H4 (cell line): Measurements from ENCODE around the gene TTC6. TPM values are rescaled to one million over a fixed set of nuclear protein-coding genes. Genes with fewer than 3 reads are reported as not detected.

Experiments
- DNase-seq: peaks from one replicate; pipeline ENCODE4 v3.0.0-alpha.2; 2015; ENCODE audit warnings: low spot score
- total RNA-seq: library from RNA; depleted of rRNA; stranded (reverse); fragments of >200 nt; shearing (Covaris generic); gene quantifications from 2 replicates; pipeline ENCODE4 v1.2.3, GENCODE V29; 2014

The TTC6 gene
- total RNA-seq, 1 experiment from 2014 or later: 0.02 TPM

DNA sequence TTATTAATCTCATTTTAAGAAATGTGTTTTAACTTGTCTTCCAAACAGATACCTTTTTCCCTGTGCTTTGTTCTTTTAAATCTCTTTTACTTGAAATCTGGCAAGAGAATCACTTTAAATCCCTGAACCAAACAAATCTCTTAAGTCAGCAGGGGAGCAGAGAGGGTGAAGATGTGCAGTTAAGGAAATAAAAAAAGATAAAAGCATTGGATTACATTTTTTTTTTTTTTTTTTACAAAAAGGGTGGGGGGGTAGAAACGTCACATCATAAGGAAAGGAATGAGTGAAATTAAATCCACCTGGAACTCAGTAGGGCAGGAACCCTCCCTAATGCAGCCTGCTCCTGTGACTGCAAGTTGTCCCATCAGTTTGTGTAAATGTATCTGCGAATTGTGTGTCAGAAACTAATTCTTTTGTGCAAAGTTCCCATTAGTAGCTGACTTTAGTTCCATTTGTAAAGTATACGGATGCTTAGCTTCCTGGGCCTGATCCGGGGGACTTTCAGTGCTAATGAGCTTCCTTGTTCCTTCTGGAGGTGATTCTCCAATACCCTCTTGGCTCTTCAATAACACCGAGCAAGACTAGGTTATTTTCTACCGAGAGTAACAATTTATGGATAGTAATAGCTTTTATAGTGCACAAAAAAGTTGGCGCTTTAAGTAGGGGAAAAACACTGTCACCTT is 1.5 kb downstream of the TTC6 start:
- DNase-seq: no peak

DNA sequence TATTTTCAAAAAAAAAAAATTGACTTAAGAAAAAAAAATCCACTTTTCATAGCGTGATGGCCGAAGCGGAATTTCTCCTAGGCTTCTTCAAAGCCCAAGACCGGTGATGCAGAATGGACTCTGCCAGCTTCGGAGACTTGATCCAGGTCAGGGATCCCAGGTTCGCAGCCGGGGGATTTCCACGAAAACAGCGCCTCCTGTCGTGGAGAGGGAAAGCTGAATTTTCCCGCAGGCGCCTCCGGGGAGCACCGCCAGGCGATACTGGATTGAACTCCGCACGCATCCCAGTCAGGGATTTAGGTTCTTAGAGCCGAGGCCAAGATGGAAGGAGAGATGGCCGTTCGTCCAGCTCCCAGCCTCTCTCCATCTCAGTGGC is 2.1 kb downstream of the TTC6 start:
- no peak for DNase-seq

DNA sequence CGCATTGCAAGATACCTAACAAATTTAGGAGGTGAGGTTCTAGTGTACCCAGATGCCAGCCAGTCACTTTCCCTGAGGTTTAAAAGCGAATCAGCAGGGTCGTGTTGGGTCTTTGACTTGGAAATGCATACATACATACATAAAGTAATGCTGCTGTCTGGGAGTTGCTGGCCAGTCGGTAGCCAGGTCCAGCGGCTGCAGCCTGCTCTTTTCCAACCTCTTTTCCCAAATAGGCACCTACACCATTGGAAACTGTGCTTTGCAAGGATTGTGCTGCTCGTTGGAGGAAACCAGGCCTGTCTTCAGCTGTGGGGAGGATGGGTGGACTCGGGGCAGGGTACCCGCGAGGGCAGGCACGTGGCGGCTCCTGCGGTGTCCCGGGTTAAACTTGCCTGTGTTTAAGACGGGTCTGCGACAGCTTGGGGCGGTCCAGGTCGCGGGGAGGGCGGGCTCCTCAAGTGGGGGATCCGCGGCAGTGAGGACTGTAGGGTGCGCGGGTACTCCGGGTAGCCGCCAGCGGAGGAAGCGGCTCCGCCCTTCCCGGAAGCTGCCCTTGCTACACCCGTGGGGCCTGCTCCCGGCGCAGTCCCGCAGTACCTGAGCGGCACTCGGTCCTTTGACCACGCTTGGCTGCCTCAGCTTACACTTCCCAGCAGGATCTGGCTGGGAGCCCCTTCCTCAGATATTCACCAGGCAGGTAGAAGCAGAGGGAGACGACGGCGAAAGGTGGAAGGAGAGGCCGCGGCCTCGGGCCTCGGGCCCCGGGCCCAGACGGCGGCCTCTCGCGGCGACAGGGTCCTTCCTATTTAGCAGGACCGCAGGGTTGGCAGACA is 2.7 kb downstream of the TTC6 start:
- DNase-seq: no peak

DNA sequence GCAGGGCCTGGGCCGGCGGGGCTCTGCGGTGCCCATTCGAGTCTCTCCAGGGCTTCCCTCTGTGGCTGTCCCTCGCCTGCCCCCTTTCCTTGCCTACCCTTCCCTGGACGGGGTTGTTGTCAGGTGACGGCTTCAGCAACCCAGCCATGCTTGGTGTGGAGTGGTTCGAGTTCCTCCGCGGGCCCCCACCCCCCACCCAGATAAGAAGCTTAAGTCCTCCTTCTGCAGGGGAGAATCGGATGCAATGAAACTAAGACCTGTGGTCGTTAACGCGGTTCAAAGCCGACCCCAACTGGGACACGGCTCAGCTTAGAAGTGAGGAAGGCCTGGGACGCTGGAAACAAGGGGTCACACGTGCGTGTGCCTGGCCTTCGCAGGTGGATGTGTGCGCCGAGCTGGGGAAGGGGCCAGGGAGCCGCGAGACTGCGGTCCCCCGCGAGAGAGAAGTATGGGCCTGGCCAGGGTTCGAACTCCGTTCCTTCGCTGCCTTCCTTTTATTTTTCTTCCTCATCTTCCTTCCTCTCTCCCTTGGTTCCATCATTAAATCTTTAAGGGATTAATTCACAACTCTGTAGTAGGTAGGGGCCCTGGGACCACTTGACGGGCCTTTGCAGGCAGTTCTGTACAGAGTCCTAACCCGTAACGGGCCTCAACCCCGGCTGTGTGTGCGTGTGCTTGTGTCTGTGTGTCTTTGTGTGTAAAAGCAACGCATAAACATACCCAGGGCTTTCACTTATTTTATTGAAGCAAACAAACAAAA is 3.5 kb downstream of the TTC6 start:
- no peak for DNase-seq

DNA sequence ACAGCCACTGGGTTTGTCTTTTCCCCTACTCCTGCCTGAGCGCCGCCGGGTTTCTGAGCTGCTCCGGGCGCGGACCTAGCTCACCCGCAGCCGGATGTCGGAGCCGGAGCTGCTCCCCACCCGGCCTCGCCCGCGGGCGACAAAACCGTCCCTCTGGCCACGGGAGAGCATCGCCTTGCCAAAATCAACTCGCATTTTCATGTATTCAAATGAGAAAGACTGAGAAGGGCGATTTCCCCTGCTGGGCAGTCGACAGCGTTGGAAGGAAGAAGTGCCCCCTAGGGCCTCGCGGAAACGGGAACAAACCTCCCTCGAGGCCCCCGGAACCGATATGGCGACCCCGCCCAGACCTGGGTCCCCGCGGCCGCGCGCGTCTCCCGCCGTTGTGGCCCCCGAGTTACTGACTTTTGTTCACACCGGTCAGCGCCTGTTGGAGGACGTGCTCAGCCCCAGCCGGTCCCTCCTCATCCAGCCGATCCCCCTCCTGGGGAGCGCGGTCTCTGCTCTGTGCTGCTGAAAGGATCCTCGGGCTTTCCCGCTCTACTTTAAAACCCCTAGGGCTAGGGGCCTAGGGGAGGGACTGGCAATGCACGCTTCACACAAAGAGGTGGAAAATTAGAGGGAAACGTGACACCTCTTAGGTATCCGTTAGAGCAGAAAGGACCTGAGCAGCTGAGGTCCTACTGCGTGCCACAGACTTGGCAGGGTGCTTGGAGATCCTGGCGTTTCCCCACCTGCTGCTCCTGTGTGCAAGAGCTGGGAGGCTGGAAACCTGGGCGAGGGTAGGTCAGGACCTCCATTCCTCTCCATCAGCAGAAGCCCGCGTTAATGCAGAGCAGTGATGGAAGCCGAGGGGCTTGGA is 4.3 kb downstream of the TTC6 start:
- no peak for DNase-seq

DNA sequence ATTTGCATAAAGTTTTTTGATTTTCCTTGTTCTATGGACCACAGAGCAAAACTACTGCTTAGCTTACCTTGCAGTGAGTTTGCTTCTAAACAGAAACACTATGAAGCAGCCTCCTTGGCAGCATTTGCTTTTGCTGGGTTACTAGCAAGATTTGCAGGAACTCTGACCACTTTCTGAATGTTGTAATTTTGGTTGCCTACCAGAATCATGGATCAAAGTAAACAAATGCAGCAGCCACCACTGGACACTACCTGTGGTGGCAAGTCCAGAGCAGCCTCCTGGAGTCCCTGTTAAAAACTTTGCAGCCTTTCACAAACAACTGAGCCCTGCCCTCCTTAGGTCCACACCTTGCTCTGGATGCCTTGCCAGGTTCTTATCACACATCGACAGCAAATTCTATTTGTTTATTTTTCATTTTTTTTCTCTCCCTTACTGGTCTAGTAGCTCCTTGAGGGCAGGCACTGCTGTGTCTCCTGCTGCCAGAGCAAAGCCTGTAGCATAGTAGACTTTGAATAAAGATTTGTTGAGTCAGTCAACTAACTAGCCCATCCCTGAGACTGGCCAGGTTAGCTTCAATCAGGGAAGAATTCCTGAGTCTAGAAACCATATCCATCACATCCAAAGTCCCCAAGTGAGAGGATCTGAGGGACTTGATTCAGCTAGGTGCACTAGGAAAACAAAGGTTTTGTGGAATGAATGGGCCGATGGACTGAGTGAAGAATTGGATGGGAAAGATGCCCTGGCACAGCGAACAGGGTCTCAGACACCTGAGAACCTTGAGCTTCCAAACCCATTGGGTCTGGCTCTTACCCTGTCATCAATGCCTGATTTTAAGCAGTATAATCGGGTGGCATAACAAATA is 5.7 kb downstream of the TTC6 start:
- no peak for DNase-seq

DNA sequence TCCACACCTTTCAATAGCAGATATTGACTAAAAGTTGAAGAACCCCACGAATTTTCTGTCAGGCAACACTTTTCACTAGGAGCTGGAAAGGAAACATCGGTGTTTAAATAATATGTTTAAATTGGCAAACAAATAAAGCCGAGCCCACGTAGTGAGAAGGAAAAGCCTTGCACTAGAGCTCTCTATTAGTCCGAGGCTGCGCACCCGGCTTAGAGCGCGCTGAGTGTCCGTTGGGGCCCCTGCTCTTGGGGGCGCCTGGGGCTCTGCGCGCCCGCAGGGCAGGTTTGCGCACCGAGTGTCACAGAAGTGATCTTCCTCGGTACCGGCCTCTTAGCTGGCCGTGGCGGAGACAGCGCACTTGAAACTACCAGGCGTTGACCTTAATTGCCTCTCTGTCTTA is 6.4 kb downstream of the TTC6 start:
- DNase-seq: no peak

DNA sequence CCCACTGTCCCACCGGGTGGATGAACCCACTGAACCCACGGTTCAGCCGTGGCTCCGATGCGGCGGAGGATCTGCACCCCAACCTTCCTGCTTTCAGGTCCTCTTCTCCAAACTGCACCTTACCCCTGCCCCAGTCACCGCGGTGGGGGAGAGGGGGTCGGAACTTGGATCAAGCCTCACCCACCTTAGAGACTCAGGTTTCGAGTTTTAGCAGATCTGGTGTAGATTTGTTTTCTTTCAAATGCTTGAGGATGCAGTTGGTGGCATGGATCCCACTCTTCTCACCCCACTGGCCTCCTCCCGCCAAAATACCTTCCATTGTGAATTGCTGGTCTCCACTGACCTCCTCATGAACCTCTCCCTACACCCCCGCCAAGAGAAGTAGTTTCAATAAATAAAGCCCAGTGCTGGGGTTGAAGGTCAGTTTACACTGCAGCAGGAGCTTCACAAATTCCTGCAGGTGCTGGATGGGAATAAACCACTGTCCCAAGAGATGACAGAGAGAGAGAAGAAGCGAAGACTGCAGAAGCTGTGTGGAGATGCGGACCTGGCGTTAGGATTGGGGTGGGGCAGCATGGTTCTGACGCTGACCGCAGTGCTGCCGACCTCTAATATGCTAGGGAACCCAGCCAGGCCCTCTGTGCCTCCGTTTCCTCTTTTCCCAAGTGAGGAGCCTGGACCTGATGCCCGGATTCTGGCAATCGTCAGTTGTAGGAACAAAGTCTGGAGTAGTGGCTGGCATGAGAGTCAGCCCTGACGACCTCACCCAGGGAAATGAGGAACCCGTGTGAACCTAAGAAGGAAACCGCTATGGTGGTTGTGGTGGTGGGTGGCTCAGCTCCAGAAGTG is 7.4 kb downstream of the TTC6 start:
- DNase-seq: no peak

DNA sequence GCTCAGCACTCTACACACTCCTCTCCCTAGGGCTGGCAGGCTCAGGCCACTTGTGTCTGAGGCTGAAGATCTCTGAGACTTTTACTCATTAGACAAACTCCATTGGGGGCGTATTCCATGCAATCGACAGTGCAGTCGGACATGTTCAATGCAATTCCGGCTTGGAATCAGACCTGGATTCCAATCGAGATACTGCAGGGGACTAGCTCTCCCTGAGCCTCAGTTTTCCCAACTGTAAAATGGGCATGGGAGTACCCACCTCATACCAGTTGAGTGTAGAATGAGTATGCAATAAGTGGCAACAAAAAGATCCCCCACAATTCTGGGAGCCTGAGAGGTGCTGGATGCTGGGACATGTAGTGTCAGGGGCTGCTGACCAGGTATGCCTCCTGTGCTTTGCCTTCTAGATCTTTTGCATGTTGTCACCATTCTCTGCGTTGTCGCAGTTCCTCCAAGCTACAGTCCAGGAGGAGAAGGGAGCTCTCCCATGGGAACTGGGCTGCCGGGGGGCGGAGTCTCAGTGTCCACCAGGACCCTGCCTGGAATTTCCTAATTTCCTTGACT is 8.3 kb downstream of the TTC6 start:
- no peak for DNase-seq

DNA sequence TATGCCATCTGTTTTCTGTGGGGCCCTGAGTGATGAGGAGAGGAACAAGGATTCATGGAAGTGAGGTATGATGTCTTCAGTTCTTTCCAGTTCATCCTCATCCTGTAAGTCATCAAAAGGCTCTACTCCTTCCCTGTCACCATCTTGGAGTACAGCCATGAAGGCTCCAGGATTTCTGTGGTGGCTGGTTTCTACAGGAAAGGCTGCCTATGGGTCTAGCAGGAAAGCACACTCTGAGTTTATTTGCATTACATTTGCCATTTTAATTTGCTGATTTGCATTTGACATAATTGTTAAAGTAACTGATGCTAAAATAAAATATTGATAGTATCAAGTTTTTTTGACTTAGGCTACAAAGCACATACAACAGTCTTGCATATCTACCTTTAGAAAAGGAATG is 11.2 kb downstream of the TTC6 start:
- no peak for DNase-seq

DNA sequence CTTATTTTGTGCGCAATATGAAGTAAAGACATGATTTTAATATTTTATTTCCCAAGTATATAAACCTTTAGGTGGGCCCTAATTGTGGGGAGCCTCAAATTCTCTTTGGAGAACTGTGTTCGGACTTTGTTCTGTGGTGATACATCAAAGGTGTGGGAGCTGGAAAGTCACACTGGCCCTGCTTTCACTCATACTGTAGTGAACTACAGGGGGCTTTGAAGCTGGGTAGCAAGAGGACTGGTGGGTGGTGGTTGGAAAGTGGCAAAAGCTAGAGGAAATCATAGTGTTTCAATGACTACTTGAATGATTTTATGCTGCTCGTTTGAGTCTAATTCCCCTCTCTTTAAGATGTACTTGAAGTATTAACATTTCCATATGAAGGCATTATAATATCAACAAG is 13.2 kb downstream of the TTC6 start:
- DNase-seq: no peak

DNA sequence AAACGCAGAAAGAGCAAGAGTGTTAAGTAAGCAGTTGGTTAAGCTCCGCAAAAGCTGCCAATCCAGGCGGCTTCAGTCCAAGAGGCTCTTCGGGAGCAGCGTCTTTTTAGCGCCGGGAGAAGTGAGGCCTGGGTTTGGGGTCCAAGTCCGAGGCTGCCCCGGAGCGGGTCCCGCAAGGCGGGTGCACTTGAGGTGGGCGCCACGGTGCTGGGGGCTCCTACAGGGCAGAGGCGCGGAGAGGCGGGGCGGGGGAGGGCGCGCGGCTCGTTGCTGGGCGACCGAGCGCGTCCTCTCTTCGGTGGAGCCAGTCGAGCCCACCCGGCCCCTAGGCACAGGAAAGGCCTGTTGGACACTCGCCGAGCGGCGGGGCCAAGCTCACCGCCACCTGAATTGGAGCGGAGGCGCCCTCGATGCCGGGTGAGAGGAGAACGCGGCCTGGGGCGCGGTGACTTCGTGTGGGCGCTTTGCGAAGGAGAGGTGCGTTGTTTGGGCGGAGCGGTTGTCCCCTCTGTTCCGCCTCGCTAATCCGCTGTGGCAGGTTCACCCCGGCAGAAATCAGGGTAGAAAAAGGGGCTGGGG is 15.6 kb downstream of the TTC6 start:
- DNase-seq: no peak

DNA sequence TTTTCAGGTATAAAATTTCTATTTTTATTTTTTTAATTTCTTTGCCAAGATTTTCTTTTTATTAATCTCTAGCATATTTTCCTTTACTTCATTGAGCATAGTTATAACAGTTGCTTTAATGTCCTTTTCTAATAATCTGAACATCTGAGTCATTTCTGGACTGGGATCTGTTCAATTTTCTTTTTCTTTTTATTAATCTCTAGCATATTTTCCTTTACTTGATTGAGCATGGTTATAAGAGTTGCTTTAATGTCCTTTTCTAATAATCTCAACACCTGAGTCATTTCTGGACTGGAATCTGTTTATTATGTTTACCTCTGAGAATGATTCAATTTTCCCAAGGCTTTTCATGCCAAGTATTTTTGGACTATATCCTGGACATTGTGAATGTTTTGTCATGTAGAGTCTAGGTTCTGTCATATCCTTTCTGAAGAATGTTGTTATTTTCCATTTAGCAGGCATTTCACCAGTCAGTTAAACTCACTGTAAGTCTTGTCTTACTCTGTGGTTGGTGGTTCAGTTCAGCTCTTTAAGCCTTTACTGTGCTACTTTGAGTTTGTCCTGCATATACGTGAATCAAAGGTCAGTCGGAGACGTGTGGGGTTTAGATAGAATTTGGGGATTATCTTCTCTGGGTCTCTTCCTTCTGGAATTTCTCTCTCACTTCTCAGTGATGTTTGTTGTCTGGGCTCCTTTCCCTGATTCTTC is 20.3 kb downstream of the TTC6 start:
- DNase-seq: no peak

DNA sequence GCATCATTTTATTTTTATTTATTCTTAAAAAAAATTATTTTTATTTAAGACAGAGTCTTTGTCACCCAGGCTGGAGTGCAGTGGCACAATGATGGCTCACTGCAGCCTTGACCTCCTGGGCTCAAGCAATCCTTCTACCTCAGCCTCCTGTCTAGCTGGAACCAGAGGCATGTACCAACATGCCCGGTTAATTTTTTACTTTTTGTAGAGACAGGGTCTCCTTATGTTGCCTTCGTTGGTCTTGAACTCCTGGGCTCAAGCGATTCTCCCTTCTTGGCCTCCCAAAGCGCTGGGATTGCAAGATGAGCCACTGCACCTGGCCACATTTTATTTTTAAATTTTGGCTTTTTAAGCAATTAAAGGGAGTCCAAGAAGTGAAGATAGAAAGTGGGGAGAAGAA is 21.4 kb downstream of the TTC6 start:
- no peak for DNase-seq

DNA sequence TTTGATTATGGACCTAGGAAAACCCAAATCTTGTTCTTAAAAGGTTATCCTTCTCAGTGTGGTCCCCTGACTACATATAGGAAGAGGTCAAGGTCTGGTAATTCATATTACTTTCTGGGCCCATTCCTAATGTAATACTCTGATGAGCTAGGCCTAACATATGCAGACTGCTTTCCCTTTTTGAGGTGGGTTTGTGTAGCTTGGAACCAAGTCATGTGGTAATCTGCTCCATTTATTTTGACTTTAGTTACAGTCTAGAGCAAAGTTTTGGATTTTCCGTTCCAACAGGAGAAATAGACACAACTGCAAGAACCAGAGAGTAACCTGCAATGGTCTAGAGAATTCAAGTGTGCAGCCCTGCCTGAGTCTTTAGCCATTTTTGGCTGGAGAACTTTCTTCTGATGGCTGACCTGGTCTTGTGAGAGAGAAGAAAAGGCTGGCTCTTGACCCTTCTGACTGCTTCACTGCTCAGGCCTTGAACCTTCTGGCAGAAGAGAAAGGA is 22.5 kb downstream of the TTC6 start:
- no peak for DNase-seq

DNA sequence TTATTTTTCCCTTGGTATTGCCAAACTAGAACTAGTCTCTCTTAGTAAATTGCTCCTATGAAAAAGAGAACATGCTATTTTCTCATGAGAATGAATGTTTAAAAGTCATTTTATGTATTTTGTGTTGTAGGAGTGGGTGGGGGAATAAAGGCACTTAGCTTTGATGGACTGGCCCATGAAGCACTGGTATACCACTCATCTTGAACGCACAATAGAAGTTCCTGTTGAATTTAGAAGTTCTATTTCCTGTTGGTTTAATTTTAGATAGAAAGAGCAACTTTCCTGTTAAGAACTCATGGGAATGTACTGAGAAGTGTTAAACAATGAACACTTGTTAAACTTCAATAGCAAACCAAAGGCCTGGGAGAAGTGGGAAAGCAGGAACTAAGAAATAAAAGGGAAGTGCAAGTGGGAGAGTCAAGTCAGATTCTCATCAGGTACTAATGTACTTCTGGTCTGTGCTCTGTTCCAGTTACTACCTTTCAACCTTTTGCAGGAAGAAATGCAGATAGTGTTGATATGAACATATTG is 23.1 kb downstream of the TTC6 start:
- no peak for DNase-seq

DNA sequence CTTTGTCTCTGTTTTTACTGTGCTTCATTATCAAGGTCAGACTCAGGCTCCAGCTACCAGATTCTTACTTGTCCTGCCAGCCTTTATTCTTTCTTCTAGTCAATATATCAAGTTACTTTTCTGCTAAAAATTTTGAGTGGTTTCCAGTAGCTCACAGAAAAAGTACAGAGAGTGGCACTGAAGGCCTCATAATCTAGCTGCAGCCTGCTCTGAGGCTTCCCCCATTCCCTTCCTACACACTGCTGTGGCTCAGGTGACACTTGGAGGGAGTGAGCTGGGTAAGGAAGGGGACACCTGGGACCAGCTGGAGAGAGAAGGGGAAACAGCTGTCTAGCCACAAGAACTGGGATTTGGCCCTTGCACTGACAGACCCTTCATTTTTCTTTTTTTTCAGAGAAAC is 25.4 kb downstream of the TTC6 start:
- no peak for DNase-seq
